ENCODE results near the gene SIRPD.

DNA sequence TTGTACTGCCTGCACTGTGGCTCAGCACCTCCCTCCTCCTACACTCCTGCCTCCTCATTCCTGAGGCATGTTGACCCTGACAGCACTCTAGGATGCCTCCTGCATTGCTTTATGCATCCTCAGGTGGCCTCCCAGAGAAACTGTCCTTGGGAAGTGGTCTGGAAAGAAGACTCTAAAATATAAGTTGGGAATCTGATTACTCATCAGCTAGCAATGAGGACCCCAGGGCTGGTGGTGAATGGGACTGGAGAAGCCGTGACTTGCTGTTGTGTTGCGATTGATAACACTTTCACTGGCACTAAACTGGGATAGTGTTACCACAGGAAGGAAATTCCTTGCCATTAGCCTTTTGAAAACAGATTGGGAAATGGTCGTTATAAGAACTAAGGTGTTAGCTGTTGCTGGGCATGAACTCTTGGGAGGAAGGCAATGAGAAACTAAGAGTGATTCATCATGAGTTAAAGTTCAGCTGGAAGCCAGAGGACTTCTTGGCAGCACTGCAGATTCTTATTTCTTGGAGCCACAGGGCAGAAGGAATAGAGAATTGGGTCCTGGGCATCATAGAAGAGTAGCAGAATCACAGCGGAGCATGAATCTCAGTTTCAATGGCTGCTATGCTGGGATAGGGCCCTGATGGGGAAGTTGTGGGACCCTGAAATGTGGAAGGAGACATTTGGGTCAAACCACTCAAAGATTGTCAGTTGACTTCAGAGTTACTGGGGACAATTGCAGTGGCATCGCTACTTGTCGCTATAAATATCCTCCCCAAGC lies 10.1 kb upstream of the SIRPD start:
- TF ChIP-seq CTCF (conservative IDR thresholded peaks at IDR 0.05; ENCODE audit: low read length) (no peak), EZH2phosphoT487 (IDR thresholded peaks at IDR 0.05; ENCODE audit: borderline replicate concordance) (no peak)

Data from Loucy (cell line).